PFSK-1 (cell line): ENCODE measurements around the gene C1GALT1C1.

Experiments
- FOXP2 ChIP-seq: optimal IDR thresholded peaks from 2 replicates; pipeline ENCODE3; 2011; ENCODE audit warnings: borderline replicate concordance, control low read depth, inconsistent platforms; ENCODE audit not compliant: insufficient read depth; ENCODE audit errors: extremely low read length, extremely low read depth
- POLR2AphosphoS5 ChIP-seq: IDR thresholded peaks from 2 replicates; pipeline ENCODE4 v1.6.1; 2012; ENCODE audit warnings: low read depth, mild to moderate bottlenecking, control low read depth, low read length, moderate library complexity
- REST ChIP-seq, 2 experiments: IDR thresholded peaks; 2 replicates each; pipeline versions ENCODE4 v1.6.1 to v1.8.0; 2011 to 2012; ENCODE audit warnings: low read depth in 2 of 2, low read length in 2 of 2, control low read depth in 1 of 2, inconsistent platforms in 1 of 2, mild to moderate bottlenecking in 1 of 2, moderate library complexity in 1 of 2; ENCODE audit not compliant: insufficient read depth in 1 of 2
- SIN3A ChIP-seq: IDR thresholded peaks from 2 replicates; pipeline ENCODE4 v1.6.1; 2012; ENCODE audit warnings: mild to moderate bottlenecking, low read length, moderate library complexity, borderline replicate concordance; ENCODE audit not compliant: insufficient read depth
- TAF1 ChIP-seq: IDR thresholded peaks from 2 replicates; pipeline ENCODE4 v1.6.1; 2012; ENCODE audit warnings: low read length, control low read depth, borderline replicate concordance; ENCODE audit not compliant: insufficient read depth

Gene C1GALT1C1

GRCh38 chrX:120668357-120668756 is 38.5 kb upstream of the C1GALT1C1 start:
- TF ChIP-seq SIN3A (no peak), POLR2AphosphoS5 (no peak), REST (IDR thresholded peaks at IDR 0.05; ENCODE audit: insufficient read depth in 1 of 2, low read depth in 2 of 2, low read length in 2 of 2) (no peak), FOXP2 (no peak), TAF1 (no peak)

GRCh38 chrX:120664081-120664480 is 34.2 kb upstream of the C1GALT1C1 start:
- TF ChIP-seq POLR2AphosphoS5 (no peak), FOXP2 (no peak), SIN3A (no peak), REST (IDR thresholded peaks at IDR 0.05; ENCODE audit: insufficient read depth in 1 of 2, low read depth in 2 of 2, low read length in 2 of 2) (no peak), TAF1 (no peak)

- TF ChIP-seq FOXP2 (no peak), SIN3A (no peak), POLR2AphosphoS5 (no peak), TAF1 (no peak), REST (IDR thresholded peaks at IDR 0.05; ENCODE audit: insufficient read depth in 1 of 2, low read depth in 2 of 2, low read length in 2 of 2) (no peak)
Measured at GRCh38 chrX:120662662-120663061, 32.8 kb upstream of the C1GALT1C1 start.

GRCh38 chrX:120660637-120661036 is 30.8 kb upstream of the C1GALT1C1 start:
- no peak for TF ChIP-seq FOXP2
- no peak for TF ChIP-seq POLR2AphosphoS5
- TF ChIP-seq REST (IDR thresholded peaks at IDR 0.05; ENCODE audit: insufficient read depth in 1 of 2, low read depth in 2 of 2, low read length in 2 of 2) = no peak
- TF ChIP-seq TAF1 = no peak
- no peak for TF ChIP-seq SIN3A

GRCh38 chrX:120653000-120653399 is 23.1 kb upstream of the C1GALT1C1 start:
- TF ChIP-seq REST (IDR thresholded peaks at IDR 0.05; ENCODE audit: insufficient read depth in 1 of 2, low read depth in 2 of 2, low read length in 2 of 2) (no peak), SIN3A (no peak), POLR2AphosphoS5 (no peak), TAF1 (no peak), FOXP2 (no peak)
